ENCODE measurements around the gene AGO4. TPM values are rescaled to one million over a fixed set of nuclear protein-coding genes. Genes with fewer than 3 reads are reported as not detected.
A peak's percentile ranks its signal among the peaks of the same experiment; 100 is the strongest.
"Not testable (repeated sequence)": the region's sequence is repeated elsewhere in the genome, so short reads cannot be mapped to it uniquely, and the experiment has no call there.

AGO4 gene
- polyA plus RNA-seq, 1 donor = 19.9 TPM

GRCh38 chr1:35882586-35882944 lies 74.7 kb downstream of the AGO4 start:
- H3K9me3 ChIP-seq (ENCODE audit: control insufficient read depth, low read depth, low read length) = no peaks in the 10 kb centered on the region
- no peaks in the 10 kb centered on the region for H3K27me3 ChIP-seq (ENCODE audit: control insufficient read depth, insufficient read depth, low read length)
- peak overlapping the region; percentile 22 for H3K4me3 ChIP-seq (ENCODE audit: low read length)
- peaks cover 32% of the 10 kb centered on the region for H3K4me1 ChIP-seq (ENCODE audit: control insufficient read depth, insufficient read depth, low read length)
- no CpG with 5 or more reads among the region's 16 CpGs for WGBS (ENCODE audit: insufficient coverage, low lambda C conversion rate)
- H3K36me3 ChIP-seq (ENCODE audit: control insufficient read depth, insufficient read depth, low read length) = no peaks in the 10 kb centered on the region
- no peak overlapping the region for H3K27ac ChIP-seq (ENCODE audit: low read length)
- DNase-seq = no peak

GRCh38 chr1:35882945-35883634 lies 75.3 kb downstream of the AGO4 start, which contains the start of gene AGO1:
Gene AGO1, plus strand, starts transcription at chr1:35883209. Its CDS starts 213 bp downstream, at chr1:35883422.
- WGBS (ENCODE audit: insufficient coverage, low lambda C conversion rate) = no CpG with 5 or more reads among the region's 58 CpGs
- Histone ChIP-seq H3K9me3 (ENCODE audit: control insufficient read depth, low read depth, low read length) (no peaks in the 10 kb centered on the region), H3K4me1 (ENCODE audit: control insufficient read depth, insufficient read depth, low read length) (peaks cover 36% of the 10 kb centered on the region), H3K27ac (ENCODE audit: low read length) (peak within 1 kb of the TSS; percentile 63), H3K27me3 (ENCODE audit: control insufficient read depth, insufficient read depth, low read length) (no peaks in the 10 kb centered on the region), H3K4me3 (ENCODE audit: low read length) (peak within 1 kb of the TSS; percentile 80), H3K36me3 (ENCODE audit: control insufficient read depth, insufficient read depth, low read length) (no peaks in the 10 kb centered on the region)
- DNase-seq = peak; percentile 92 to 94

GRCh38 chr1:35883635-35884101 lies 75.9 kb downstream of the AGO4 start:
- H3K27me3 ChIP-seq (ENCODE audit: control insufficient read depth, insufficient read depth, low read length) = no peaks in the 10 kb centered on the region
- H3K9me3 ChIP-seq (ENCODE audit: control insufficient read depth, low read depth, low read length) = no peaks in the 10 kb centered on the region
- WGBS (ENCODE audit: insufficient coverage, low lambda C conversion rate) = no CpG with 5 or more reads among the region's 29 CpGs
- H3K27ac ChIP-seq (ENCODE audit: low read length) = peak overlapping the region; percentile 63
- H3K4me3 ChIP-seq (ENCODE audit: low read length) = peak overlapping the region; percentile 80
- H3K36me3 ChIP-seq (ENCODE audit: control insufficient read depth, insufficient read depth, low read length) = no peaks in the 10 kb centered on the region
- peak; percentile 67 to 80 for DNase-seq
- peaks cover 39% of the 10 kb centered on the region for H3K4me1 ChIP-seq (ENCODE audit: control insufficient read depth, insufficient read depth, low read length)

- no peak overlapping the region for H3K4me3 ChIP-seq (ENCODE audit: low read length)
- WGBS (ENCODE audit: insufficient coverage, low lambda C conversion rate) = 0% methylated on average over 1 of the region's 2 CpGs
- H3K4me1 ChIP-seq (ENCODE audit: control insufficient read depth, insufficient read depth, low read length) = peaks cover 33% of the 10 kb centered on the region
- peaks cover 4% of the 10 kb centered on the region for H3K36me3 ChIP-seq (ENCODE audit: control insufficient read depth, insufficient read depth, low read length)
- no peaks in the 10 kb centered on the region for H3K9me3 ChIP-seq (ENCODE audit: control insufficient read depth, low read depth, low read length)
- H3K27ac ChIP-seq (ENCODE audit: low read length) = no peak overlapping the region
- DNase-seq = no peak
- H3K27me3 ChIP-seq (ENCODE audit: control insufficient read depth, insufficient read depth, low read length) = no peaks in the 10 kb centered on the region
These were observed 77.1 kb downstream of the AGO4 start for GRCh38 chr1:35884934-35885333.

- peaks cover 31% of the 10 kb centered on the region for H3K4me1 ChIP-seq (ENCODE audit: control insufficient read depth, insufficient read depth, low read length)
- no CpG with 5 or more reads among the region's 4 CpGs for WGBS (ENCODE audit: insufficient coverage, low lambda C conversion rate)
- H3K9me3 ChIP-seq (ENCODE audit: control insufficient read depth, low read depth, low read length) = no peaks in the 10 kb centered on the region
- peak overlapping the region; percentile 46 for H3K27ac ChIP-seq (ENCODE audit: low read length)
- H3K4me3 ChIP-seq (ENCODE audit: low read length) = no peak overlapping the region
- H3K27me3 ChIP-seq (ENCODE audit: control insufficient read depth, insufficient read depth, low read length) = no peaks in the 10 kb centered on the region
- H3K36me3 ChIP-seq (ENCODE audit: control insufficient read depth, insufficient read depth, low read length) = peaks cover 12% of the 10 kb centered on the region
- DNase-seq = peak in 1 of 2 donors; percentile 29
These were observed 78.2 kb downstream of the AGO4 start for GRCh38 chr1:35885961-35886558.

GRCh38 chr1:35886577-35887431 lies 79.0 kb downstream of the AGO4 start:
- Histone ChIP-seq H3K4me1 (ENCODE audit: control insufficient read depth, insufficient read depth, low read length) (peaks cover 31% of the 10 kb centered on the region), H3K36me3 (ENCODE audit: control insufficient read depth, insufficient read depth, low read length) (peaks cover 16% of the 10 kb centered on the region), H3K27ac (ENCODE audit: low read length) (peak overlapping the region; percentile 50), H3K9me3 (ENCODE audit: control insufficient read depth, low read depth, low read length) (no peaks in the 10 kb centered on the region), H3K27me3 (ENCODE audit: control insufficient read depth, insufficient read depth, low read length) (no peaks in the 10 kb centered on the region), H3K4me3 (ENCODE audit: low read length) (no peak overlapping the region)
- DNase-seq = peak in 1 of 2 donors; percentile 56
- 0% methylated on average over 1 of the region's 3 CpGs for WGBS (ENCODE audit: insufficient coverage, low lambda C conversion rate)

GRCh38 chr1:35887508-35887907 lies 79.7 kb downstream of the AGO4 start:
- H3K4me1 ChIP-seq (ENCODE audit: control insufficient read depth, insufficient read depth, low read length) = peaks cover 31% of the 10 kb centered on the region
- peak in 1 of 2 donors; percentile 5 for DNase-seq

GRCh38 chr1:35888255-35888654 lies 80.4 kb downstream of the AGO4 start:
- Histone ChIP-seq H3K27ac (ENCODE audit: low read length) (peak overlapping the region; percentile 50), H3K4me3 (ENCODE audit: low read length) (no peak overlapping the region), H3K4me1 (ENCODE audit: control insufficient read depth, insufficient read depth, low read length) (peaks cover 31% of the 10 kb centered on the region), H3K36me3 (ENCODE audit: control insufficient read depth, insufficient read depth, low read length) (peaks cover 30% of the 10 kb centered on the region), H3K27me3 (ENCODE audit: control insufficient read depth, insufficient read depth, low read length) (no peaks in the 10 kb centered on the region), H3K9me3 (ENCODE audit: control insufficient read depth, low read depth, low read length) (no peaks in the 10 kb centered on the region)
- DNase-seq = peak in 1 of 2 donors; percentile 70
- no CpG with 5 or more reads among the region's 11 CpGs for WGBS (ENCODE audit: insufficient coverage, low lambda C conversion rate)

More at GRCh38 chr1:35887508-35887907, 79.7 kb downstream of the AGO4 start:
- 50% methylated on average over 1 of the region's 2 CpGs for WGBS (ENCODE audit: insufficient coverage, low lambda C conversion rate)
- H3K9me3 ChIP-seq (ENCODE audit: control insufficient read depth, low read depth, low read length) = no peaks in the 10 kb centered on the region
- peaks cover 23% of the 10 kb centered on the region for H3K36me3 ChIP-seq (ENCODE audit: control insufficient read depth, insufficient read depth, low read length)
- peak overlapping the region; percentile 50 for H3K27ac ChIP-seq (ENCODE audit: low read length)
- H3K27me3 ChIP-seq (ENCODE audit: control insufficient read depth, insufficient read depth, low read length) = no peaks in the 10 kb centered on the region
- no peak overlapping the region for H3K4me3 ChIP-seq (ENCODE audit: low read length)

- peaks cover 38% of the 10 kb centered on the region for H3K36me3 ChIP-seq (ENCODE audit: control insufficient read depth, insufficient read depth, low read length)
- peaks cover 31% of the 10 kb centered on the region for H3K4me1 ChIP-seq (ENCODE audit: control insufficient read depth, insufficient read depth, low read length)
- H3K9me3 ChIP-seq (ENCODE audit: control insufficient read depth, low read depth, low read length); H3K27ac ChIP-seq (ENCODE audit: low read length); H3K27me3 ChIP-seq (ENCODE audit: control insufficient read depth, insufficient read depth, low read length); H3K4me3 ChIP-seq (ENCODE audit: low read length); DNase-seq: not testable (repeated sequence)
- no CpG with 5 or more reads among the region's 3 CpGs for WGBS (ENCODE audit: insufficient coverage, low lambda C conversion rate)
These were observed 81.2 kb downstream of the AGO4 start for GRCh38 chr1:35888981-35889380.

Measured in large intestine (tissue), 3 donors.